GM12878 (cell line): ENCODE results near the gene BAG5.

Source experiments
- GATAD2B ChIP-seq: fragments of 450-650 bp; conservative IDR thresholded peaks from 2 replicates; pipeline ENCODE4 v1.6.1; 2017; ENCODE audit warnings: low read depth, mild to moderate bottlenecking, moderate library complexity
- TF ChIP-seq, protein P1 (sequence below): IDR thresholded peaks from 2 replicates; pipeline ENCODE4 v1.6.1; 2011; ENCODE audit warnings: borderline replicate concordance, low read depth, mild to moderate bottlenecking, moderate library complexity, mixed read lengths, low read length; ENCODE audit not compliant: insufficient read depth; ENCODE audit errors: extremely low read length

DNA sequence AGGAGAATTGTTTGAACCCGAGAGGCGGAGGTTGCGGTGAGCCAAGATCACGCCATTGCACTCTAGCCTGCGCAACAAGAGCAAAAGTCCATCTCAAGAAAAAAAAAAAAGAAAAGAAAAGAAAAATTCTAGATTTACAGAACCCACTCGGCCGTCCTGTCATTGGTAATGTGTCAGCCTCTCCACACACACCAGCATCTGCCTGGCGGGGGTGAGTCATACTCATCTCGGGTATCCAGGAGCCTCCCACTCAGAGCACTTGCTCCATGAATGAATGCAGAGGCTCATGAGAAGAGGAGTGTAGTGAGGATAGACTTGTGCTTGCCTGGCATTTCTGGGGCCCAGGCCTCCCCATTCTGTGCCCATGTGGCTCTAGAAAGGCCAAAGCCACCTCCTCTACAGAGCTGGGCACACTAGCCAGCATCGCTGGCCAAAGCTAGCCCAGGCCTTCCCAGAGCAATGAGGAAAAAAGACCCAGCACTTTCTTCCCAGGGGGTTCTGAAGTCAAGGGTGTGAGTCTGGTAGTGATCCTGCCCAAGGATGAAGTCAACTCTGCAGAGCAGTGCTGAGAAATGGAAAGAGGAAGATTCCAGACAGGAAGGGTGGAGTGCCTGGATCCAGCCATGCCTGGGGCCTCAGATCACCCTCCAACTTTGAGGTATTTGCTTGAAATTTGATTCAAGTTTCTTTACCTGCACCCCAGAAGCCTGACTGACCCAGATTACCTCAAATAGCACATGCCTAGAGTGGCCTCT is 35.3 kb upstream of the BAG5 start:
- no peak for TF ChIP-seq GATAD2B
- TF ChIP-seq, protein P1, sequence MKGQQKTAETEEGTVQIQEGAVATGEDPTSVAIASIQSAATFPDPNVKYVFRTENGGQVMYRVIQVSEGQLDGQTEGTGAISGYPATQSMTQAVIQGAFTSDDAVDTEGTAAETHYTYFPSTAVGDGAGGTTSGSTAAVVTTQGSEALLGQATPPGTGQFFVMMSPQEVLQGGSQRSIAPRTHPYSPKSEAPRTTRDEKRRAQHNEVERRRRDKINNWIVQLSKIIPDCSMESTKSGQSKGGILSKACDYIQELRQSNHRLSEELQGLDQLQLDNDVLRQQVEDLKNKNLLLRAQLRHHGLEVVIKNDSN: no peak
